B cell (primary cell): ENCODE measurements around the gene GFPT2.

ENCODE experiments used
- CTCF ChIP-seq: fragments of 200-600 bp; IDR thresholded peaks from one replicate; pipeline ENCODE4 v1.8.0; 2022; ENCODE audit warnings: antibody characterized with exemption, mild to moderate bottlenecking
- EZH2 ChIP-seq: IDR thresholded peaks from 2 replicates; pipeline ENCODE4 v1.6.1; 2012; ENCODE audit warnings: borderline replicate concordance, low read depth, mild to moderate bottlenecking, moderate library complexity, low read length; ENCODE audit not compliant: insufficient read depth, poor library complexity, severe bottlenecking

DNA sequence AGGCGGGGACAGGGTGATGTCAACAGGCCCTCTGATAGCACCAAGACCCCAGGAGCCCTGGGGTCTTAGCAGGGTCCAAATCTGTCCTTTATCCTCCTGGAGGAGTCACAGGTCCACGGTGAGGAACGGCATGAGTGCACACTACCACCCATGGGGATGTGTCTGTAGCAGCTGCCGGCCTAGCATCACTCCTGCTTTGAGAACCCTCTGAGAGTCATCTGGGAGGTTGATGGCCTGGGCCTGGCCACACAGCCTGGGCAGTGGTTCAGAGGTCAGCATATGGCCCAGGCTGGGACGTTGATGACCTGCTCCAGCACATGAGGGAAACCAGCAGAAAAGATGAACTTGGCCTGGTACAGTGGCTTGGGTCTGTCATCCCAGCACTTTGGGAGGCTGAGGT is 1.8 kb upstream of the GFPT2 start:
- no peak for TF ChIP-seq CTCF
- no peak for TF ChIP-seq EZH2
